H9 (cell line): ENCODE measurements around the gene RIOK2. TPM values are rescaled to one million over a fixed set of nuclear protein-coding genes. Genes with fewer than 3 reads are reported as not detected.

Experiments used
- DNase-seq: peaks from one replicate; pipeline ENCODE4 v3.0.0-alpha.2; 2017
- H2AFZ ChIP-seq: one replicate; pipeline ENCODE4 v1.6.1; 2013; ENCODE audit warnings: mild to moderate bottlenecking, low read length, control low read depth, moderate library complexity
- H2AK5ac ChIP-seq: 2 replicates; pipeline ENCODE4 v1.6.1; 2013; ENCODE audit warnings: low read length, control low read depth, mixed read lengths; ENCODE audit not compliant: insufficient read length
- H2BK120ac ChIP-seq: one replicate; pipeline ENCODE4 v1.6.1; 2013; ENCODE audit warnings: low read depth, mild to moderate bottlenecking, low read length, control low read depth, inconsistent platforms; ENCODE audit not compliant: poor library complexity, severe bottlenecking
- H2BK12ac ChIP-seq: 2 replicates; pipeline ENCODE4 v1.6.1; 2013; ENCODE audit warnings: low read length, control low read depth, mixed read lengths, low read depth; ENCODE audit not compliant: insufficient read length
- H2BK15ac ChIP-seq: 2 replicates; pipeline ENCODE4 v1.6.1; 2013; ENCODE audit warnings: low read depth, low read length, control low read depth
- H2BK20ac ChIP-seq: one replicate; pipeline ENCODE4 v1.6.1; 2013; ENCODE audit warnings: low read depth, mild to moderate bottlenecking, low read length, control low read depth, inconsistent platforms; ENCODE audit not compliant: poor library complexity, severe bottlenecking
- H2BK5ac ChIP-seq: 2 replicates; pipeline ENCODE4 v1.6.1; 2013; ENCODE audit warnings: low read length, control low read depth, mixed read lengths; ENCODE audit not compliant: insufficient read length
- H3K14ac ChIP-seq: 2 replicates; pipeline ENCODE4 v1.6.1; 2013; ENCODE audit warnings: low read length, control low read depth; ENCODE audit not compliant: insufficient read depth
- H3K18ac ChIP-seq: 2 replicates; pipeline ENCODE4 v1.6.1; 2013; ENCODE audit warnings: low read depth, mild to moderate bottlenecking, mixed read lengths, low read length, control low read depth; ENCODE audit not compliant: insufficient read length
- H3K23ac ChIP-seq: 2 replicates; pipeline ENCODE4 v1.6.1; 2013; ENCODE audit warnings: low read length, control low read depth, mixed read lengths, low read depth; ENCODE audit not compliant: insufficient read length
- H3K23me2 ChIP-seq: 2 replicates; pipeline ENCODE4 v1.6.1; 2013; ENCODE audit warnings: low read depth, mild to moderate bottlenecking, mixed read lengths, low read length, control low read depth; ENCODE audit not compliant: insufficient read length, poor library complexity, severe bottlenecking
- H3K27ac ChIP-seq: 2 replicates; pipeline ENCODE4 v1.5.1; 2013; ENCODE audit warnings: low read length, control low read depth, mixed read lengths, low read depth; ENCODE audit not compliant: insufficient read length
- H3K27me3 ChIP-seq: 2 replicates; pipeline ENCODE4 v1.6.1; 2013; ENCODE audit warnings: low read length, control low read depth, inconsistent platforms; ENCODE audit not compliant: insufficient read depth
- H3K4ac ChIP-seq: 2 replicates; pipeline ENCODE4 v1.6.1; 2013; ENCODE audit warnings: low read depth, mild to moderate bottlenecking, control low read depth, inconsistent platforms, low read length, moderate library complexity
- H3K4me1 ChIP-seq: 2 replicates; pipeline ENCODE4 v1.6.1; 2013; ENCODE audit warnings: low read length, control low read depth, inconsistent platforms; ENCODE audit not compliant: insufficient read depth
- H3K4me2 ChIP-seq: 2 replicates; pipeline ENCODE4 v1.6.1; 2013; ENCODE audit warnings: low read length, control low read depth, mixed read lengths; ENCODE audit not compliant: insufficient read length, insufficient read depth
- H3K56ac ChIP-seq: 2 replicates; pipeline ENCODE4 v1.6.1; 2013; ENCODE audit warnings: low read depth, mild to moderate bottlenecking, mixed read lengths, low read length, control low read depth; ENCODE audit not compliant: insufficient read length
- H3K79me1 ChIP-seq: 2 replicates; pipeline ENCODE4 v1.6.1; 2013; ENCODE audit warnings: low read depth, mild to moderate bottlenecking, moderate library complexity, low read length, control low read depth, inconsistent platforms; ENCODE audit not compliant: insufficient read depth, poor library complexity, severe bottlenecking
- H3K79me2 ChIP-seq: 2 replicates; pipeline ENCODE4 v1.6.1; 2013; ENCODE audit warnings: low read length, control low read depth, inconsistent platforms; ENCODE audit not compliant: insufficient read depth
- H3K9ac ChIP-seq: 2 replicates; pipeline ENCODE4 v1.6.1; 2013; ENCODE audit warnings: low read length, control low read depth, mixed read lengths; ENCODE audit not compliant: insufficient read length; ENCODE audit errors: extremely low read depth
- H3K9me3 ChIP-seq: one replicate; pipeline ENCODE4 v1.6.1; 2013; ENCODE audit warnings: low read depth, low read length, inconsistent platforms; ENCODE audit not compliant: control insufficient read depth
- H3T11ph ChIP-seq: one replicate; pipeline ENCODE4 v1.6.1; 2013; ENCODE audit warnings: mild to moderate bottlenecking, low read length, control low read depth, inconsistent platforms
- H4K20me1 ChIP-seq: one replicate; pipeline ENCODE4 v1.6.1; 2013; ENCODE audit not compliant: control insufficient read depth, insufficient read length, insufficient read depth
- H4K5ac ChIP-seq: 2 replicates; pipeline ENCODE4 v1.6.1; 2013; ENCODE audit warnings: low read depth, mild to moderate bottlenecking, mixed read lengths, low read length, control low read depth; ENCODE audit not compliant: insufficient read length
- H4K8ac ChIP-seq: replicated peaks from 2 replicates; pipeline ENCODE4 v1.6.1; 2013; ENCODE audit warnings: low read length, control low read depth, mixed read lengths, low read depth; ENCODE audit not compliant: insufficient read length
- H4K91ac ChIP-seq: 2 replicates; pipeline ENCODE4 v1.6.1; 2013; ENCODE audit warnings: low read depth, mild to moderate bottlenecking, moderate library complexity, mixed read lengths, low read length, control low read depth; ENCODE audit not compliant: insufficient read length
- H3K27ac Mint-ChIP-seq, 3 experiments: 2 replicates in 2 of 3; 3 replicates in 1 of 3; pipeline ENCODE4 v1.8.0; 2020 to 2021; ENCODE audit warnings: mixed read lengths in 3 of 3, mild to moderate bottlenecking in 1 of 3, moderate library complexity in 1 of 3
- H3K27me3 Mint-ChIP-seq: 2 replicates; pipeline ENCODE4 v1.8.0; 2021; ENCODE audit warnings: low read depth, mild to moderate bottlenecking, moderate library complexity, mixed read lengths
- H3K36me3 Mint-ChIP-seq, 3 experiments: 2 replicates in 2 of 3; 3 replicates in 1 of 3; pipeline ENCODE4 v1.8.0; 2020 to 2021; ENCODE audit warnings: low read depth in 3 of 3, mixed read lengths in 3 of 3; ENCODE audit not compliant: insufficient read depth in 1 of 3
- H3K4me1 Mint-ChIP-seq, 2 experiments: 2 replicates each; pipeline ENCODE4 v1.8.0; 2020; ENCODE audit warnings: mixed read lengths in 2 of 2
- H3K4me3 Mint-ChIP-seq, 2 experiments: 2 replicates in 1 of 2; 3 replicates in 1 of 2; pipeline ENCODE4 v1.8.0; 2020 to 2021; ENCODE audit warnings: mild to moderate bottlenecking in 2 of 2, mixed read lengths in 2 of 2, moderate library complexity in 1 of 2
- H3K9me3 Mint-ChIP-seq, 2 experiments: 2 replicates in 1 of 2; 3 replicates in 1 of 2; pipeline ENCODE4 v1.8.0; 2020; ENCODE audit warnings: mild to moderate bottlenecking in 2 of 2, mixed read lengths in 2 of 2, moderate library complexity in 1 of 2
- CTCF ChIP-seq: fragments of 200-600 bp; sonication (generic); conservative IDR thresholded peaks from 3 replicates; pipeline ENCODE4 v1.8.0; 2021; ENCODE audit warnings: antibody characterized with exemption, mild to moderate bottlenecking
- WGBS: extraction: QIAGEN DNeasy Blood & Tissue Kit; methylation state at CpG from one replicate; pipeline ENCODE4 v1.1.7; 2013; ENCODE audit warnings: missing lambda C conversion rate, low lambda C conversion rate, mixed read lengths; ENCODE audit not compliant: insufficient read length; ENCODE audit errors: extremely low coverage; 5-methylcytosine and 5-hydroxymethylcytosine counted together
- total RNA-seq: library from RNA; stranded (reverse); gene quantifications from 2 replicates; pipeline ENCODE4 v1.2.1, GENCODE V29; 2021

Gene RIOK2
- total RNA-seq, 1 experiment from 2014 or later: 39.5 TPM

- no peaks in the 10 kb centered on the region for H3K23me2 ChIP-seq
- H3K9ac ChIP-seq: no peak overlapping the region
- no peaks in the 10 kb centered on the region for H3K4me1 ChIP-seq
- H4K20me1 ChIP-seq: no peaks in the 10 kb centered on the region
- no peak overlapping the region for H2BK120ac ChIP-seq
- H2BK15ac ChIP-seq: no peak overlapping the region
- no peak overlapping the region for H3K14ac ChIP-seq
- H3K23ac ChIP-seq: no peak overlapping the region
- no CpG with 5 or more reads among the region's 2 CpGs for WGBS
- H3K79me1 ChIP-seq: no peaks in the 10 kb centered on the region
- no peaks in the 10 kb centered on the region for H3K79me2 ChIP-seq
- no peaks in the 10 kb centered on the region for H3K4me1 Mint-ChIP-seq
- H2BK5ac ChIP-seq: no peak overlapping the region
- no peak overlapping the region for H4K8ac ChIP-seq
- H3K36me3 Mint-ChIP-seq: peaks cover 0 to under 1% (median under 1%) of the 10 kb centered on the region in 3 experiments; a peak in 3 of 7 replicates
- H3T11ph ChIP-seq: no peak overlapping the region
- no peaks in the 10 kb centered on the region for H3K27me3 Mint-ChIP-seq
- H4K91ac ChIP-seq: no peak overlapping the region
- no peak overlapping the region for H3K4me2 ChIP-seq
- H3K9me3 Mint-ChIP-seq: peaks cover 1 to 2% of the 10 kb centered on the region in 2 experiments; a peak in 4 of 5 replicates
- no peak overlapping the region for H3K18ac ChIP-seq
- no peak overlapping the region for H2BK20ac ChIP-seq
- no peak for TF ChIP-seq CTCF
- H3K9me3 ChIP-seq: no peaks in the 10 kb centered on the region
- H4K5ac ChIP-seq: no peak overlapping the region
- H3K4me3 Mint-ChIP-seq: no peak overlapping the region
- no peak overlapping the region for H3K4ac ChIP-seq
- no peak overlapping the region for H2AK5ac ChIP-seq
- no peak overlapping the region for H2AFZ ChIP-seq
- H2BK12ac ChIP-seq: no peak overlapping the region
- DNase-seq: no peak
- H3K27ac ChIP-seq: no peak overlapping the region
- no peak overlapping the region for H3K56ac ChIP-seq
- no peak overlapping the region for H3K27ac Mint-ChIP-seq
- no peaks in the 10 kb centered on the region for H3K27me3 ChIP-seq
Observed at GRCh38 chr5:97229196-97229595, 46.1 kb upstream of the RIOK2 start.
